ENCODE data around the gene VSTM4.

Gene VSTM4

DNA sequence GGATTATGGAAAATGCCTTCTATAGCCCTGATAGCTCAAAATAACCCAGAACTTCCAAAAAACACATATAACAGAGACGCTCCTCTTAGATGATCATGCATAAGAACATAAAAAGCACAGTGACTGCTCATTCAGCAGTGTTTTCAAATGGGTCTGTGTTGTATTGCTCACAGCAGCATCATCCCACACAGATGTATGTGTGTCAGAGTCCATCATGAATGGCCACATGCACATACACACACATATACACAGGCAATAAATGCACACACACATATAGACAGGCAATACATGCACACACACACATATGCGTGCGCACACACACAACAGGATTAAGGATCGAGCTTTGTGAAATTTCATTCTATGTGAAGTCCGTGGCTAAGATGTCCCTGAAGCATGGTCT lies 46.7 kb upstream of the VSTM4 start:
- no peaks in the 10 kb centered on the region for H3K36me3 ChIP-seq (ENCODE audit: low read depth)
- no peaks in the 10 kb centered on the region for H3K4me1 ChIP-seq (ENCODE audit: insufficient read depth, poor library complexity, severe bottlenecking)
- H3K4me3 ChIP-seq (ENCODE audit: severe bottlenecking), result no peak overlapping the region
- ATAC-seq (ENCODE audit: low read depth) (no peak), DNase-seq (ENCODE audit: low spot score) (no peak)
- H3K27me3 ChIP-seq (ENCODE audit: insufficient read depth, poor library complexity, severe bottlenecking), result no peaks in the 10 kb centered on the region
- H3K9me3 ChIP-seq (ENCODE audit: severe bottlenecking), result no peaks in the 10 kb centered on the region
- TF ChIP-seq, protein P1, sequence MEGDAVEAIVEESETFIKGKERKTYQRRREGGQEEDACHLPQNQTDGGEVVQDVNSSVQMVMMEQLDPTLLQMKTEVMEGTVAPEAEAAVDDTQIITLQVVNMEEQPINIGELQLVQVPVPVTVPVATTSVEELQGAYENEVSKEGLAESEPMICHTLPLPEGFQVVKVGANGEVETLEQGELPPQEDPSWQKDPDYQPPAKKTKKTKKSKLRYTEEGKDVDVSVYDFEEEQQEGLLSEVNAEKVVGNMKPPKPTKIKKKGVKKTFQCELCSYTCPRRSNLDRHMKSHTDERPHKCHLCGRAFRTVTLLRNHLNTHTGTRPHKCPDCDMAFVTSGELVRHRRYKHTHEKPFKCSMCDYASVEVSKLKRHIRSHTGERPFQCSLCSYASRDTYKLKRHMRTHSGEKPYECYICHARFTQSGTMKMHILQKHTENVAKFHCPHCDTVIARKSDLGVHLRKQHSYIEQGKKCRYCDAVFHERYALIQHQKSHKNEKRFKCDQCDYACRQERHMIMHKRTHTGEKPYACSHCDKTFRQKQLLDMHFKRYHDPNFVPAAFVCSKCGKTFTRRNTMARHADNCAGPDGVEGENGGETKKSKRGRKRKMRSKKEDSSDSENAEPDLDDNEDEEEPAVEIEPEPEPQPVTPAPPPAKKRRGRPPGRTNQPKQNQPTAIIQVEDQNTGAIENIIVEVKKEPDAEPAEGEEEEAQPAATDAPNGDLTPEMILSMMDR (IDR thresholded peaks at IDR 0.05; ENCODE audit: poor library complexity, severe bottlenecking), result no peak
- no peak overlapping the region for H3K27ac ChIP-seq (ENCODE audit: poor library complexity, severe bottlenecking)

DNA sequence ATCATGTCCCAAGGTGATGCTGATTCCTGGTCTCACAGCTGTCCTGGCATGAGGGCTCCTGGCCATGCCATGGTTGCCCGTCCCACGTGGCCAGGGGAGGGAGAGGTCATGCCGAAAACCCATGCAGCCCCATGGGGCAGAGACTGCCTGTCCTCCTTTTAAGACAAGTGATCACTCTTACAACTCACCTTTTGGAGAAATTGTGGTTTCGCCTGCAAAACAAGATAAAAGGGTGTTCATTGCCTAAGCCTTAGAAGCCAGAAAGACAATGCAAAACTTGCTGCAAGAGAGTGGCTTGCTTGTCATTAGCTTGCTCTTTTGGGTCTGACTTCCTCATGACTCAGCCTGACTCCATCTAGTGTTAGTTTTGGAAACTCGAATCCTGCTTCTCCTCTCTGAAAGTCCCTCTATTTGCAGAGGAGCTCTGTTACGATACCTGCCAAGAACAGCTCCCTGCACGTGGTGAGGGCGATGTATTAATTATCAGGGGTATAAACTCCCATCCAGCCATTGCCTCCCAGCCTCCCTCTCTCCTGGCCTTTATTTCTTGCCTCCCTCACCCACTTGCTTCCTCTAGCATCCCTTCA lies 46.2 kb upstream of the VSTM4 start:
- H3K4me3 ChIP-seq (ENCODE audit: severe bottlenecking), result no peak overlapping the region
- TF ChIP-seq, protein P1 (IDR thresholded peaks at IDR 0.05; ENCODE audit: poor library complexity, severe bottlenecking), result peak; percentile 17
- H3K4me1 ChIP-seq (ENCODE audit: insufficient read depth, poor library complexity, severe bottlenecking), result no peaks in the 10 kb centered on the region
- H3K27me3 ChIP-seq (ENCODE audit: insufficient read depth, poor library complexity, severe bottlenecking), result no peaks in the 10 kb centered on the region
- no peak overlapping the region for H3K27ac ChIP-seq (ENCODE audit: poor library complexity, severe bottlenecking)
- no peaks in the 10 kb centered on the region for H3K36me3 ChIP-seq (ENCODE audit: low read depth)
- DNase-seq (ENCODE audit: low spot score), result no peak
- peak; percentile 58; the same call in 2 of the 3 replicates for ATAC-seq (ENCODE audit: low read depth)
- H3K9me3 ChIP-seq (ENCODE audit: severe bottlenecking), result no peaks in the 10 kb centered on the region

DNA sequence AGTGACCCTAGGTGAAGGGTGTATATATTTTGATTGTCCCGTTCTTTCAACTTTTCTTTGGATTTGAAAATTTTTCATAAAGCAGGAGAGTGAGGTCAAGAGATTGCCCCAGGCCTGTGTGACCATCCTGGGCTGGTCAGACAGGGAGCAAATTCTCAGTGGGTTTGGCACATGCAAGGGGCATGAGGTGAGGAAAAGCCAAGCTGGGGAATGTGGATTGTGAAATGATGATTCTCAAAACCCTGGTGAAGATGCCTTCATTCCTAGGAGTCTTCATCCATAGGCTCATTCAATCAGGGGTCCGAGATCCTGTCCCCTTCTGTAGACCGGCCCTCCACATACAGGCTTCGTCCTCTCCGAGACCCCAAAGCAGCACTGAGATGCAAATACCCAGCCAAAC lies 45.5 kb upstream of the VSTM4 start:
- H3K4me1 ChIP-seq (ENCODE audit: insufficient read depth, poor library complexity, severe bottlenecking), result no peaks in the 10 kb centered on the region
- no peak overlapping the region for H3K4me3 ChIP-seq (ENCODE audit: severe bottlenecking)
- H3K9me3 ChIP-seq (ENCODE audit: severe bottlenecking), result no peaks in the 10 kb centered on the region
- TF ChIP-seq, protein P1 (IDR thresholded peaks at IDR 0.05; ENCODE audit: poor library complexity, severe bottlenecking), result no peak
- no peaks in the 10 kb centered on the region for H3K27me3 ChIP-seq (ENCODE audit: insufficient read depth, poor library complexity, severe bottlenecking)
- DNase-seq (ENCODE audit: low spot score) (no peak), ATAC-seq (ENCODE audit: low read depth) (no peak)
- H3K36me3 ChIP-seq (ENCODE audit: low read depth), result no peaks in the 10 kb centered on the region
- no peak overlapping the region for H3K27ac ChIP-seq (ENCODE audit: poor library complexity, severe bottlenecking)

DNA sequence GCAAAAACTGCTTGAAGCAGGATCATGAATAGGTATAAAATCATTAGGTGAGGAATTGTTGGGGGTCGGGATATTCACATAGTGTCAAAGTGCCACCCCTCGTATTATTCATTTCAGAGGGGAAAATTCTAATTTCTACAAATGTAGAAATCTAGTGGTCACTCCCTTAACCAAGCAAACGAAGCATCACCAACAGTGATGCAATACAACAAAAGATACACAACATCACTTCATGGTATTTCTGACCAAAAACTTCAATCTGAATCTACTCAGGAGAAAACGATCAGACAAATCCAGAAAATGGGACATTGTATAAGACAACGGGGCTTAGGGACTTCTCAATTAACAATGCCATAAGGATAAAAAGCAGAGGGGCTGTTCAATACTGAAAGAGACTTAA lies 44.8 kb upstream of the VSTM4 start:
- Histone ChIP-seq H3K4me3 (ENCODE audit: severe bottlenecking) (no peak overlapping the region), H3K27me3 (ENCODE audit: insufficient read depth, poor library complexity, severe bottlenecking) (no peaks in the 10 kb centered on the region), H3K4me1 (ENCODE audit: insufficient read depth, poor library complexity, severe bottlenecking) (no peaks in the 10 kb centered on the region), H3K36me3 (ENCODE audit: low read depth) (no peaks in the 10 kb centered on the region), H3K27ac (ENCODE audit: poor library complexity, severe bottlenecking) (no peak overlapping the region), H3K9me3 (ENCODE audit: severe bottlenecking) (no peaks in the 10 kb centered on the region)
- DNase-seq (ENCODE audit: low spot score) (no peak), ATAC-seq (ENCODE audit: low read depth) (no peak)
- TF ChIP-seq, protein P1 (IDR thresholded peaks at IDR 0.05; ENCODE audit: poor library complexity, severe bottlenecking), result no peak

DNA sequence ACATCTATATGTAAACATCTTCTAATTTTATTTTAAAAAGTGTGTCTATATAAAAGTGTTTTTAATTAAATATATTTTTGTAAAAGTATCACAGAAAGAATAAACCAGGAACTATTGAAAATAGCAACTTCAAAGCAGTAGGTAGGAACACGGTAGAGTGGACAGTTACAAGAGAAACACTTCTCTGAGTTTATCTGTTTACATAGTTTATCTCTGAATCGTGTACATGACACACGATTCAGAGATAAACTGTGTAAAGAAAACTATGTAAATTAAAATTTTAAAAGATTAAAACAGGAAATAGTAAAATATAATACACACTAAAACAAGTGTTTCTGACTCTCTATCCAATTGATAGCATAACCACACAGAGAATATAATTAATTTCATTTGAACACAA lies 43.6 kb upstream of the VSTM4 start:
- no peaks in the 10 kb centered on the region for H3K36me3 ChIP-seq (ENCODE audit: low read depth)
- ATAC-seq (ENCODE audit: low read depth) (no peak), DNase-seq (ENCODE audit: low spot score) (no peak)
- no peak overlapping the region for H3K27ac ChIP-seq (ENCODE audit: poor library complexity, severe bottlenecking)
- no peaks in the 10 kb centered on the region for H3K9me3 ChIP-seq (ENCODE audit: severe bottlenecking)
- no peaks in the 10 kb centered on the region for H3K27me3 ChIP-seq (ENCODE audit: insufficient read depth, poor library complexity, severe bottlenecking)
- no peak overlapping the region for H3K4me3 ChIP-seq (ENCODE audit: severe bottlenecking)
- H3K4me1 ChIP-seq (ENCODE audit: insufficient read depth, poor library complexity, severe bottlenecking), result no peaks in the 10 kb centered on the region
- TF ChIP-seq, protein P1 (IDR thresholded peaks at IDR 0.05; ENCODE audit: poor library complexity, severe bottlenecking), result no peak
